Amniotic epithelial cell (primary cell): ENCODE measurements around the gene SHISA8.
A peak's percentile ranks its signal among the peaks of the same experiment; 100 is the strongest.
"Not testable (repeated sequence)": the region's sequence is repeated elsewhere in the genome, so short reads cannot be mapped to it uniquely, and the experiment has no call there.

Source experiments
- DNase-seq: peaks from one replicate; pipeline ENCODE4 v3.0.0-alpha.2; 2010; ENCODE audit warnings: low read depth

Gene SHISA8

GRCh38 chr22:41915035-41915785 lies at the start of gene SHISA8:
TSS of gene SHISA8 (minus strand) at chr22:41915074. CDS start at chr22:41914667, 407 bp downstream.
- DNase-seq, result peak; percentile 41

- DNase-seq, result no peak
These were observed 49.2 kb upstream of the SHISA8 start for GRCh38 chr22:41964112-41964491.

GRCh38 chr22:41963453-41964111 lies 48.7 kb upstream of the SHISA8 start:
- peak; percentile 31 for DNase-seq

- no peak for DNase-seq
These were observed 43.2 kb upstream of the SHISA8 start for GRCh38 chr22:41957941-41958556.

- DNase-seq, result no peak
These were observed 37.8 kb upstream of the SHISA8 start for GRCh38 chr22:41952713-41953112.

GRCh38 chr22:41951898-41952474 lies 37.1 kb upstream of the SHISA8 start, which contains the start of gene SMIM45:
TSS of gene SMIM45 (plus strand) at chr22:41952150.
- DNase-seq, result peak; percentile 26

- no peak for DNase-seq
These were observed 34.6 kb upstream of the SHISA8 start for GRCh38 chr22:41949297-41949965.

- DNase-seq, result not testable (repeated sequence)
These were observed 34.0 kb upstream of the SHISA8 start for GRCh38 chr22:41948928-41949296.

- DNase-seq, result no peak
These were observed 33.3 kb upstream of the SHISA8 start for GRCh38 chr22:41948142-41948541.

GRCh38 chr22:41947424-41948080 lies 32.7 kb upstream of the SHISA8 start:
- DNase-seq, result no peak

- DNase-seq, result peak; percentile 88
These were observed 32.0 kb upstream of the SHISA8 start, which contains the start of gene CENPM for GRCh38 chr22:41946629-41947423. TSS of gene CENPM (minus strand) at chr22:41947152. CDS start at chr22:41947076, 76 bp downstream.

- peak; percentile 16 for DNase-seq
These were observed 28.9 kb upstream of the SHISA8 start for GRCh38 chr22:41943661-41944209.

GRCh38 chr22:41940832-41941765 lies 26.2 kb upstream of the SHISA8 start:
- peak; percentile 96 for DNase-seq

GRCh38 chr22:41939981-41940831 lies 25.3 kb upstream of the SHISA8 start:
- no peak for DNase-seq

- DNase-seq, result no peak
These were observed 22.0 kb upstream of the SHISA8 start for GRCh38 chr22:41936894-41937169.

- DNase-seq, result no peak
These were observed 20.6 kb upstream of the SHISA8 start for GRCh38 chr22:41935509-41935908.

- no peak for DNase-seq
These were observed 20.1 kb upstream of the SHISA8 start for GRCh38 chr22:41935015-41935351.

- no peak for DNase-seq
These were observed 19.6 kb upstream of the SHISA8 start for GRCh38 chr22:41934284-41935014.
